Stimulated activated naive B cell treated with anti-CD40 and anti-IgM and Interleukin-4, amounts not matched to agents 10 μg/mL and 1 μg/mL and 100 μg/mL, for 72 hours (primary cell): ENCODE results near the gene ZNG1C.
"Not testable (repeated sequence)": the region's sequence is repeated elsewhere in the genome, so short reads cannot be mapped to it uniquely, and the experiment has no call there.

ENCODE experiments used
- ATAC-seq, 2 donors: fragments of 150-1000 bp; cut with Tn5 transposase; replicated peaks; 2 replicates each; pipeline ENCODE4 v1.10.0; 2021; ENCODE audit warnings: moderate library complexity in 1 of 2
- DNase-seq: peaks from one replicate; pipeline ENCODE4 v3.0.0; 2021
- H3K27ac Mint-ChIP-seq: one replicate; pipeline ENCODE4 v1.8.0; 2022; ENCODE audit warnings: mild to moderate bottlenecking, mixed read lengths
- H3K27me3 Mint-ChIP-seq, 2 donors: one replicate each; pipeline ENCODE4 v1.8.0; 2022; ENCODE audit warnings: mixed read lengths in 2 of 2
- H3K36me3 Mint-ChIP-seq, 2 donors: one replicate each; pipeline ENCODE4 v1.8.0; 2022; ENCODE audit warnings: mixed read lengths in 2 of 2, mild to moderate bottlenecking in 1 of 2
- H3K4me1 Mint-ChIP-seq, 2 donors: one replicate each; pipeline ENCODE4 v1.8.0; 2022; ENCODE audit warnings: mixed read lengths in 2 of 2, mild to moderate bottlenecking in 1 of 2
- H3K4me3 Mint-ChIP-seq, 2 donors: one replicate each; pipeline ENCODE4 v1.8.0; 2022; ENCODE audit warnings: mild to moderate bottlenecking in 2 of 2, mixed read lengths in 2 of 2, moderate library complexity in 1 of 2
- H3K9me3 Mint-ChIP-seq, 2 donors: one replicate each; pipeline ENCODE4 v1.8.0; 2022; ENCODE audit warnings: mixed read lengths in 2 of 2, mild to moderate bottlenecking in 1 of 2

The ZNG1C gene

GRCh38 chr9:68330531-68331173 is 88.9 kb downstream of the ZNG1C start:
- not testable (repeated sequence) for H3K9me3 Mint-ChIP-seq

GRCh38 chr9:68332122-68332521 is 90.3 kb downstream of the ZNG1C start:
- not testable (repeated sequence) for H3K4me3 Mint-ChIP-seq, ATAC-seq, DNase-seq, H3K36me3 Mint-ChIP-seq, H3K4me1 Mint-ChIP-seq, H3K27ac Mint-ChIP-seq, H3K9me3 Mint-ChIP-seq
- peaks cover 11% of the 10 kb centered on the region in 2 donors for H3K27me3 Mint-ChIP-seq

More at GRCh38 chr9:68330531-68331173, 88.9 kb downstream of the ZNG1C start:
- not testable (repeated sequence) for H3K27me3 Mint-ChIP-seq, H3K4me3 Mint-ChIP-seq, DNase-seq, H3K36me3 Mint-ChIP-seq, H3K4me1 Mint-ChIP-seq, H3K27ac Mint-ChIP-seq, ATAC-seq

DNA sequence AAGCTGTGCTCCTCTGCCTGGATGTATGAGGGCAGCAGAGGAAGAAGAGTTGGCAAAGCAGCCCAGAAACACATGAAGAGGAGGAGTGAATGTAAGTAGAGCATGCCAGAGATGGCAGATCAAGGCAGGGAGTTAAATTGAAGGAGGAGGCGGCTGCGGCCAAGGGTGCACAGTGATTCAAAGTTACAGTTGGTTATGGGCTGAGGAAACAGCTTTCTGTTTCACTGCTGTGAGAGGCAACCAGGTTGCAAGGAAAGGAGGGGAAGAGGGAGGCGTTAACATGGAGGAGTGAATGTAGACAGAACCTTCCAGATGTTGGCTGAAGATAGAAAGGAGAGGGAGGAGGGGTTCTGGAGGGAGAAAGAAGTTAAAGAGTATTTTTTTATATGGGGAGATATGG is 94.2 kb downstream of the ZNG1C start:
- not testable (repeated sequence) for H3K4me1 Mint-ChIP-seq, H3K4me3 Mint-ChIP-seq, H3K27ac Mint-ChIP-seq, ATAC-seq, H3K9me3 Mint-ChIP-seq, H3K36me3 Mint-ChIP-seq, DNase-seq
- H3K27me3 Mint-ChIP-seq: peaks cover 11% of the 10 kb centered on the region in 2 donors

- H3K9me3 Mint-ChIP-seq, H3K4me3 Mint-ChIP-seq, ATAC-seq, H3K4me1 Mint-ChIP-seq, DNase-seq, H3K36me3 Mint-ChIP-seq: not testable (repeated sequence)
- Mint-ChIP-seq H3K27ac (peak overlapping the region; percentile 47), H3K27me3 (peaks cover 11% of the 10 kb centered on the region in 2 donors)
Measured at GRCh38 chr9:68336639-68337339, 95.0 kb downstream of the ZNG1C start.

DNA sequence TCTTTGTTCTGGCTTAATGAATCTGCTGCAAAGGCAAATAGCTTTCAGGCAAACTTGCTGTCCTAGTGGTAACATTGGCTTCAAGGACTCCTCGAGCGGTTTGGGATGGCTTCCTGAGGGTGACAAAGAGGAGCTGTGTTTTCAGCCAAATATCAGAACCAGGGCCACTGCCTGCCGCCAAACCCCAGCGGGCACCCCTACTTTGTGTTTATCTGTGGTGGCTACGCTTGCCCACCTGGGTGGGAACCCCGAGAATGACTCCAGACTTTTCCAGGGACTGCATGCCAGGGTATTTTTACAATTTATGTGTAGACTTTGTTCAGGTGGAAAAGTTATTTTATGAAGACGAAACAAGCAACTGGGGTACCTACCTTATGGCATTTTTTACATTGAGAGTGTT is 96.2 kb downstream of the ZNG1C start:
- not testable (repeated sequence) for DNase-seq, ATAC-seq, H3K36me3 Mint-ChIP-seq, H3K27ac Mint-ChIP-seq, H3K4me3 Mint-ChIP-seq, H3K9me3 Mint-ChIP-seq, H3K4me1 Mint-ChIP-seq
- H3K27me3 Mint-ChIP-seq: peaks cover 11% of the 10 kb centered on the region in 2 donors

DNA sequence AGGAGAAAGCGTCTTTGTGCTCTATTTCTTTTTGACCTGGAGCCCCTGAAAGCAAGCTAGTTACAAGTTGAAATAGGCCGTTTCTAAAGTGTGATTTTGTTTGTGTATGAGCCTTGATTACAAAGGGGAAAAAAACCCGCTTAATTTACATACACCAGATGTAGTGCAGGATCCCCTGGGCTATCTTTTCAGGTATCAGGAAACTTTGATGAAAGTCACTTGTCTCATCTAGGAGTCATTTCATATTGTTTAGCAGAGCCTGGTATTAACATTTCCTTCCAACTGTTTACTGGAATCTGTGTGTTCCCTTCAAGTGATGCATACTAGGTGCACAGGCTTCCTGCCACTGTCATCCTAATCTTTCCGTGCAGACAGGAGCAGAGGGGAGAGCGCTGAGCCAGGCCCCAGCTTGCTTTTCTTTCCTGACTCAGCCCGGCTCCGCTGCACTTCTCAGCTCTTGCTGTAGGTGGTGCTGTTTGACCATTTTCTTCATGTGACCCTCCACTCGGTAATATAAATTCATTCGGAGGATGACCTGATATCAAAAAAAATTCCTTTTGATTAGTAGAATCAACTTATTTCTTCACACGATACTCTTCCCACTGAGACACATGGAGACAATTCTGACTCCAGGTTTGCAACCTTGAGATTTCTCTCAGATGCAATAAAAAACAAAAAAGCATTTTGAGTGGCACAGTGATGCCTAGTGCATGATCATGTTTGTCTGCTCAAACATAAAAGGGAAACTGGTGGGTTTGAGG is 100.7 kb downstream of the ZNG1C start:
- H3K36me3 Mint-ChIP-seq, H3K27ac Mint-ChIP-seq, H3K27me3 Mint-ChIP-seq, H3K4me3 Mint-ChIP-seq, H3K9me3 Mint-ChIP-seq, H3K4me1 Mint-ChIP-seq, DNase-seq: not testable (repeated sequence)
- ATAC-seq: peak; percentile 86 to 88

GRCh38 chr9:68343242-68343641 is 101.5 kb downstream of the ZNG1C start:
- DNase-seq, ATAC-seq: not testable (repeated sequence)

DNA sequence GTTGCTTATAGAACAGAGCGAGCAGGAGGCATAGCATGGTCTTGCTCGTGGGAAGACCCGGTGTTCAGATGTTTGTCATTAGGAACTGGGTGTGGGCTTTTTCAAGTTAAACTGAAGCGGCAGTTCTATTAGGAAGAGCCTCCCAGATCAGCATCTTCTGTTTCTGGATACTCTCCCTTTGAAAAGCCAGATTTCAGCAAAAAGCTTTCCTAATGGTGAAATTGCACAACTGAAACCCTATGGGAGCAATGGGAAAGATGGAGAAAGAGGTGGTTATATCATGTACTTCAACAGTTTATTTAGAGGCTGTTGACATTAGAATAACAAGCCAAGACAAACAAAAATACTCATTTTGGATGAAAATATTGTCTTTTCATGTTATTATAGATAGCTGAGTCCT is 102.2 kb downstream of the ZNG1C start:
- not testable (repeated sequence) for ATAC-seq, H3K9me3 Mint-ChIP-seq, H3K36me3 Mint-ChIP-seq, H3K27me3 Mint-ChIP-seq, H3K4me3 Mint-ChIP-seq, DNase-seq, H3K4me1 Mint-ChIP-seq, H3K27ac Mint-ChIP-seq

More at GRCh38 chr9:68343242-68343641, 101.5 kb downstream of the ZNG1C start:
- not testable (repeated sequence) for H3K4me1 Mint-ChIP-seq, H3K27ac Mint-ChIP-seq, H3K27me3 Mint-ChIP-seq, H3K36me3 Mint-ChIP-seq, H3K9me3 Mint-ChIP-seq, H3K4me3 Mint-ChIP-seq
